Pons (tissue), 1 donor: Measurements from ENCODE around the gene USP30.

Experiments
- DNase-seq: peaks from one replicate; pipeline ENCODE4 v3.0.0-alpha.2; 2016; ENCODE audit warnings: low spot score

The USP30 gene

DNA sequence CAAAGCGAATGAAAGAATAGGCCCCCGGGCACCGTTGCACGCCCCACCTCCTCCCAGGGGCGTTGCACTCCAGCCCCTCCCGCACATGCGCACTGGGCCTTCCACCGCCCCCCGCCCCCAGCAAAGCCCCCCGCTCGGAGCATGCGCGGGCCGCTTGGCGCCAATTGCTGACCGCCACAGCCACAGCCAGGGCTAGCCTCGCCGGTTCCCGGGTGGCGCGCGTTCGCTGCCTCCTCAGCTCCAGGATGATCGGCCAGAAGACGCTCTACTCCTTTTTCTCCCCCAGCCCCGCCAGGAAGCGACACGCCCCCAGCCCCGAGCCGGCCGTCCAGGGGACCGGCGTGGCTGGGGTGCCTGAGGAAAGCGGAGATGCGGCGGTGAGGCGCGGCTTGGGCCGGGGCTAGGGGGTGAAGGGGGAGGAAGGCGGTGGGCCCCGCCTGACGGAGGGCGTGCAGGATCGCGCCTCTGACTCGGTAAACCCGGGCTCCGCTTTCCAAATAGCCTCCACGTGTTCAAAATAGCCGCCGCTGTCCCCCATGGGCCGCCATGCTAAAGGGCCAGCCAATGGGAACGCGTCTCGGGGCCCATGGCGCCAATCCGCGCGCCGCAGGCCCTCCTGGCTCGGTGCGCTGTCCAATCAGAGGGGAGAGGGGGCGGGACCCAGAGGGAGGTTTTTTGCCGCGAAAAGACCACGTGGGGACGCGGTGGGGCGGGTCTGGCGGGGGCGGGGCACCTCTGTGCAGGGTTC is 45.2 kb downstream of the USP30 start, which contains the start of gene UNG:
Gene UNG (plus strand): TSS at position 163 of the 748 bp plus-strand sequence. CDS start 83 bp downstream, at position 246.
- peak; percentile 94 for DNase-seq

DNA sequence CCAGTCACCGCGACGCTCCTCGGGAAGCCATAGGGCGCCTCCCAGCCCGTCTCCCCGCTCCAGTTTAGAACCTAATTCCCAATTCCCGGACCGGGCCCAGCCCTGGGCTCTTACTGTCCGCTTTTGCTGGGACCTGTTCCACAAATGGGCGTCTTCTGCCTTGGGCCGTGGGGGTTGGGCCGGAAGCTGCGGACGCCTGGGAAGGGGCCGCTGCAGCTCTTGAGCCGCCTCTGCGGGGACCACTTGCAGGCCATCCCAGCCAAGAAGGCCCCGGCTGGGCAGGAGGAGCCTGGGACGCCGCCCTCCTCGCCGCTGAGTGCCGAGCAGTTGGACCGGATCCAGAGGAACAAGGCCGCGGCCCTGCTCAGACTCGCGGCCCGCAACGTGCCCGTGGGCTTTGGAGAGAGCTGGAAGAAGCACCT is 45.8 kb downstream of the USP30 start:
- peak; percentile 31 for DNase-seq

DNA sequence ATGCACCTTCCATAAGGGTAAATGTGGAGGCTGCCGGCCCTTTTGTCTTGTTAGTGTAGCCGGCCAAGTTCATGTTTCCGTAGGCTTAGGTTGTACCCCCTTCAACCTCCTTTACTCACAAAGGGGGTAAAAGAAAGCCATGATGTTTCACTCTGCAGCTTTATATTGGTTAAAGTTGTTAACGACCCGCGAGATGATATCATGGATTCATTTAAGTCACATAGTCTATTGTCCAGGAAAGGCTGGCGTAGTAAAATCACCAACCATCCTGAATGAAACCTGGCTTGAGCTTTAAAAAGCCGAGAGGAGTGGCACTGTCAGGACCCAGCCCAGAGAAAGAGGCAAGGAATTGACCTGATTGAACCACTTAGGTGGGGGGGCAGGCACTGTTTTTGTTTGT is 46.3 kb downstream of the USP30 start:
- no peak for DNase-seq

DNA sequence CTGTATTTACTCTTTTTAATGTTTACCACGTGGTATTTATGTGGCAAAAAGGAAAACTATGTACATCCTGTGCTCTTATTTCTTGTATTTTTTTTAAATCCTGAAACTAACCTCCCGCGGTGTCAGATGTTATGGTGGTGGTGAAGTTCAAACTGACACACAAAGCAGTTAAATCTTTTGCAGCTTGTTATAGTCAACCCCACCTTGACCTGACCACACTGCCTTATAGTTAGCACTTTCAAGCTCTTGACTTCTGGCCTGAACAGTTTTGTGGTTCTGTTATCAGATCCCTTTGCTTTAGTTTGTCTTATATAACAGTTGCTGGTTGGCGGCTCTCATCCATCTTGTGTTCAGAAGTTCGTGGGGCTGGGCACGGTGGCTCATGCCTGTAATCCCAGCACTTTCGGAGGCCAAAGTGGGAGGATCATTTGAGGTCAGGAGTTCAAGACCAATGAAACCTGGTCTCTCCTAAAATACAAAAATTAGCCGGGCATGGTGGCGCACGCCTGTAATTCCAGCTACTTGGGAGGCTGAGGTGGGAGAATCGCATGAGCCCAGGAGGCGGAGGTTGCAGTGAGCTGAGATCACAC is 47.1 kb downstream of the USP30 start:
- no peak for DNase-seq

DNA sequence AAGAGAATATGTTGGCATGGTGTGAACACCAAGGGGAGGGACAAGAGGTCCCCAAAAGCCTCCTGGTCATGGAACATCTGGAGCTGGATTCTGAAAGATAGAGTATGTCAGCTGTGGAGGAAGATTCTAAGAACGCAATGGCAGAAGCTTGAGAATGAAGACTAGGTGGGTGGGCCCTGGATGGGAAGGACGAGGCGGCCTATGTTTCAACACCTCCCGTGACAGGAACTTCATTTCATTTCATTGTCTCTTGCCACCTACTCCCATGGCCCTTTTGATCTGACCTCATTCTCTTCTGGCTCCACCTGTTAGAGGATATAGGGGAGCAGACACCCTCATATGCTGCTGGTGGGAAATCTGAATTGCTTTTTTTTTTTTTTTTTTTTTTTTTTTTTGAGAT is 48.4 kb downstream of the USP30 start:
- DNase-seq = no peak

DNA sequence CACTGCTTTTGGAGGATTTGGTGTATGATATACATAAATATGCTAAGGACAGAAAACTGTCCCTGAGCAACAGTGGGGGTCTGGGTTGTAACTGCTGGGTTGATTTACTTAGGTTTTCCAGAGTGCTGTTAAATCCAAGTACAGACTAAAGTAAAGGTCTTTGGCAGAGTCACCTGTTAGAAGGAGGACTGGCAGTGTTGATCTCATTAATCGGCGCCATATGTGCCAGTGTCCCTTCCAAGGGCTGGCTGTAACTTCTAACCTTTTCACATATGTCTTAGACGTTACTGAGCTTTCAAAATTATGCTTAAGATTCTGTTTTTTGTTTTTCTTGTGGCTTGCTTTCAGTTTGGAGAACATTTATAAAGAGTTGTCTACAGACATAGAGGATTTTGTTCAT is 50.1 kb downstream of the USP30 start:
- DNase-seq = no peak

DNA sequence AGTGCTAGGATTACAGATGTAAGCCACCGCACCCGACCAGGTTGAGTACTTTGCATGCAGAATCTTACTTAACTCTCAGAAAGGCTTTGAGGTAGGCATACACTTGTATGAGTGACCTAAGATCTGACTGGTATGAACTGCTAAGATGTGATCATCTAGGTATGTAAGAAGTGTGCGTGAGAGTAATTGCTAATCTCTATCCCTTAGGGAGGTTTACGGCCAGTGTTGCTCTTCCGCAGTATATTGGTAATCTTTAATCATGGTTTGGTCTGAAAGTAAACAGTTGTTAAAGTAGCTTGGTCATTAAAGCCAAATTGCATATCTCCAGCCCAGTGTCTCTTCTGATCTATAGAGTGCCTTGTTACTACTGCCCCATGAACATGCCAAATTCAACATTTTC is 52.8 kb downstream of the USP30 start:
- DNase-seq = no peak

DNA sequence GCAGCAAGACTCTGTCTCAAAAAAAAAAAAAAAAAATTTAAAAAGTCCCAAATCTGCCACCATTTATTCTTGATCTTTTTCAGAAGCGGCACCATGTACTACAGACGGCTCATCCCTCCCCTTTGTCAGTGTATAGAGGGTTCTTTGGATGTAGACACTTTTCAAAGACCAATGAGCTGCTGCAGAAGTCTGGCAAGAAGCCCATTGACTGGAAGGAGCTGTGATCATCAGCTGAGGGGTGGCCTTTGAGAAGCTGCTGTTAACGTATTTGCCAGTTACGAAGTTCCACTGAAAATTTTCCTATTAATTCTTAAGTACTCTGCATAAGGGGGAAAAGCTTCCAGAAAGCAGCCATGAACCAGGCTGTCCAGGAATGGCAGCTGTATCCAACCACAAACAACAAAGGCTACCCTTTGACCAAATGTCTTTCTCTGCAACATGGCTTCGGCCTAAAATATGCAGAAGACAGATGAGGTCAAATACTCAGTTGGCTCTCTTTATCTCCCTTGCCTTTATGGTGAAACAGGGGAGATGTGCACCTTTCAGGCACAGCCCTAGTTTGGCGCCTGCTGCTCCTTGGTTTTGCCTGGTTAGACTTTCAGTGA is 57.5 kb downstream of the USP30 start:
- DNase-seq = peak; percentile 41

DNA sequence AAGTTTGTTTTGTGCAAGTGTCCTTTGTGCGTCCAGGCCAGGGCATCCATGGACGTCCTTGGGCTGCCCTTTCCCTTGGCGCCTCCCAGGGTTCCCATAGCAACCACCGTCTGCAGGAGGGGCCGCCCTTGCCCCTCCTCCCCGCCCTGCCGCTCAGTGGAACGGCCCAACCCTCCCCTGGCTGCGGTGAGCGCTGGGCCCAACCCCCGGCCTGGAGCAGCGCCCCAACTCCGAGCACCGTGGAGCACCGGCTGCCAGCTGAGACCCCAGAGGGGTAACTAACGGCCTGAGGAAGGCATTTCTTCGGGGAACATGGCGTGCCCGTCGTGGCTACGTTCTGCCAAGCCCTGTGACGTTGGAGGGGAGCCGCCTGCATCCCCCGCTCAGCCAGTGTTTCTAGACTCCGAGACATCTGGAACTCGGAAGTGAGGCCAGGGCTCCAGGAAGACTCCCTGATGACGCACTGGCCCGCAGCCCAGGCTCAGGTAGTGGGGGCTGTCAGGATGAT is 58.7 kb downstream of the USP30 start:
- peak; percentile 90 for DNase-seq

DNA sequence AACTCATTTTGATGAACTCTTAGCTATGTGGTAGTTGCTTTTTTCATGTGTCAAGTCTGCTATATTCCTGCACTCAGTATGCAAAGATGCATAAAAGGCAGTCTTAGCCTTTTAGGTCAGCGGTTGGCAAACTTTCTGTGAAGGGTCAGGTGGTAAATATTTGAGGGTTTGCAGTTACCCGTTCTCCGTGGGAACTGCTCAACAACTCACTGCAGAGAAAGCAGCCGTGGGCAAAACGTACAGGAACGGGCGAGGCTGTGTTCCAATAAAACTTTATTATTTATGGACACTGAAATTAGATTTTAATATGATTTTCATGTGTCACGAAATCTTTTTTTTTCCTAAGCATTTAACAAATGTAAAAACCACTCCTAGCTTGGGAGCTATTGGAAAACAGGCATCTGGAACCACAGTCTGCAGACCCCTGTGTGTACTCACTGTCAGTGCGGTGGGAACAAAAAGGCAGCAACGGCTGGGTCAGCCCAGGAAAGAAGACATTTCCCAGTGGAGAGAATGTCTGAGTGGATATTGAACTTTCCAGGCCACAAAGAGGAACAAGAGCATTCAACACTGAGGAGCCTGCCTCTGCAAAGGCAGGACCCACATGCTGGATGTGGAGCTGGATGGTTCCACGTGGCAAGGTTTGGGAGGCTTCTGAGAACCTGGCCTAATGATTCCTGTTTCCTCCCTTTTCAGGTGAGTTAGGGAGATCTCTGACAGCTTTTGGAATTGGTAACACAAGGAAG is 60.5 kb downstream of the USP30 start:
- no peak for DNase-seq

DNA sequence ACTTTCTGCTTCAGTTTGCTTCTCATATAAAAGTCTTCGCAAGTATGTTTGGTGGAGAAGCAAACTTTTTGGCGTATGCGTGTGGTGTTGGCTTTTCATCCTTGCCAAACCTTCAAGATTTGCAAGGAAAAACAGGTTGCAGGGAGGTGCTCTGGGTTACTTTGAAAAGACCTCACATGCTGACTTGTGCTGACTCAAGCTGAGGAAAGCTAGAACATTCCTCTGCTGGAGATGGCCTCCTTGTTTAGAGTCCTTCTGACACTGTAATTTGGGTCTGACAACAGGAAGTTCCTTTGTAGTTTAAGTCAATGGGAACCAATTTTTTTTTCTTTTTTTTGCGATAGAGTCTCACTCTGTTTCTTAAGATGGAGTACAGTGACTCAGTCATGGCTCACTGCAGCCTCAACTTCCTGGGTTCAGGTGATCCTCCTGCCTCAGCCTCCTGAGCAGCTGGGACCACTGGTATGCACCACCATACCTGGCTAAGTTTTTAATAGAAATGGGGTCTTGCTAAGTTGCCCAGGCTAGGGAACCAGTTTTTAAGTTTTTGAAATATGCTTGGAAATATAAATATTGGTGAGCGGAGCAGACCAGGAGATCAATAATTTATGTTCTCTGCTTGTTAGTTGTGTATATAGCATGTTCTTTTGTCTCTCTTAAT is 61.4 kb downstream of the USP30 start:
- no peak for DNase-seq

DNA sequence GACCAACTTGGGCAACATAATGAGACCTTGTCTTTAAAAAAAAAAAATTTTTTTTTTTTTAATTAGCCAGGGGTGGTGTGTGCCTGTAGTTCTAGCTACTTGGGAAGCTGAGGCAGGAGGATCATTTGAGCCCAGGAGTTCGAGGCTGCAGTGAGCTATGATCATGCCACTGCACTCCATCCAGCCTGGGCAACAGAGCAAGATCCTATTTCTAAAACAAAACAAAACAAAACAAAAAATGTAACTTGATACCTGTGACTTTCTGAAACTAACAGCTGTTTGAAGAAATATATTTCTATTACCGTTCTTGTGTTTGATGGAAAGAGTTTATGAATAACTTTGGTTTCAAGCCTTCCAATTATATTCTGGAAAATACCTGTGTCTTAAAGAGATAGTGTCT is 62.3 kb downstream of the USP30 start:
- DNase-seq = no peak

DNA sequence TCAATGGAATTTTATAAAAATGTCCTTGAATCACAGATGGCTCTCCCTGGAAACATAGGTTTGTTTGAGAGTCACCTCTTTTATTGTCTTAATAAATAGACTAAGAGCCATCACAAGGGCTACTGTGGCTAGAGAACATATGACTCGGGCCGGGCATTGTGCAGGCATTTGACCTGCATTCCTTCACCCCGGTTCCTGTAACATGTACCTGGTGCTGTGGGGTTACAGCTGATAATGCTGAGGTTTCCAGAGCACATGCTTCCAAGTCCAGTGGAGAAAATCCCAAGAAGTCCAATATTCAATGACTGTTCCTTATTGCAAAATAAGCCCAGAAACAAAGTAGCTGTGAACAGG is 63.0 kb downstream of the USP30 start:
- no peak for DNase-seq

DNA sequence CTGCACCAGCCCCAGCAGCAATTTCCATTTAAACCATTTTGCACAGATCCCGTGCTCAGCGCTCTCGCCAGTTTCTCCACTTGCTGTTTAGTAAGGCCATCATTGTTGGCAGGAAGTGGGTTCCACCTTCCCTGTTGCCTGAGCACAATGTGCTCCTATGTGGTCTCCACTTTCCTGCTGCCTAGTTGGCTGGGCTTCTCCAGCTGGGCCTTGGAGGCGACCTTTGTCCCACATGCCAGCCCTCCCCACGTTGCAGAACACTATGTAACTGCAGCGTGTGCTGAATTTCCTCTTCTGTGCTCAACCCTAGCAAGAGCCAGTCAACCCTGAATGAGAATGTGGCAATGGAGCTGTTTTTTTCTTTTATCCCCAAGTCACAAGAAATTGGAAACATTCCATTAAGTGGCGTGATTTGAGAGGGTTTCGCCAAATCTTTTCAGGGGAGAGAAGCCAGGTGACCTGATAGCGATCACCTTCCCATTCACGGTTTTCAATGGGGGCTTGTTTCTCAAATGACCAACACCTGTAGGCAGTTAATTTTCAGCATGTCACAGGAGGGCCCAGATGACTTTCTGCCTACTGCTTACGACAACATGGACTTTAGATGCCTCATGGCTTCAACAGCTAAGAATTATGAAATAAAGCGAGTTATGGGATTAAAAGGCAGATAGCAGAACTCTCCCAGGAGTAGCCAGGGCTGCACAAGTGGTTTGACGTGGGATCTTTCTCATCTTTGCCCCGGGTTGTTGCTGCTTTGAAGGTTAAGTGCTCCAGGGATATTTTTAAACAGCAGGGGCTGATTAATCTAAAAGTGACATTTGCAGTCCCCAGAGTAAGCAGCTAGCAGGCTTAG is 63.6 kb downstream of the USP30 start, which contains the start of gene ACACB:
Gene ACACB (plus strand): TSS at position 830 of the 853 bp plus-strand sequence. CDS start 22,819 bp downstream, outside the sequence.
- DNase-seq = peak; percentile 86

DNA sequence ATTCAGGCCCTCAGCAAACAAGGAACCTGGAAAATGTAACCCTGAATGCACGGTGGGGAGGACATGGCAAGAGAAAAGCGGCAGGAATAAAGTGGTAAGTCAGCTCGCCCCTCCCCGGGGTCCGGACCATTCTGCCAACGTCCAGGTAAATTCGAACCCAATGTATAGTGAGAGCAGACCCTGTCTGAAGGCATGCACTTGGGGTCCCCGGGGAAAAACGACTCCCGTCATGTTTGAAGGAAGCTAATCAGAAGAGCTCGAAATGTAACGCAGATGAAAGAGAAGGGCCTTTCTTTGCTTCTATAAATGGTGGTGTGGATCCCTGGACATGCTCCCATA is 64.2 kb downstream of the USP30 start:
- no peak for DNase-seq

DNA sequence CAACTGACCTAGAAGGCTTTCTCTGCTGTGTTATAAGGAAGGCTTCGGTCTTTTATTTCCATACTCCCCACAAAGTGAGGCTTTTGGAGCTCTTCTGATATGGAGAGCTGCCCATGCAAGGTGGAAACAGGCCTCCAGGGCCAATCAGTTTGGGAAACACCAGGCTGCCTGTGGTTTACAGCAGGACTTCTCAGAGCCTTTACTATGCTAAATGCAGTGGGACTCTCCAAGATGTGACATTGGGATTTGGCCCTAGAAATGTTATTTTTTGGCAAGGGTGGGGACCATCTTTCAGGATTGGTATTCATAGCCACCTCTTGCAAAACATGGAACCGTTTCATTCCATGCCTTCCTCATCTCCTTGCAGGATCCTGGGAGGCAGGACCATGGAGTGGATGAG is 67.7 kb downstream of the USP30 start:
- no peak for DNase-seq

DNA sequence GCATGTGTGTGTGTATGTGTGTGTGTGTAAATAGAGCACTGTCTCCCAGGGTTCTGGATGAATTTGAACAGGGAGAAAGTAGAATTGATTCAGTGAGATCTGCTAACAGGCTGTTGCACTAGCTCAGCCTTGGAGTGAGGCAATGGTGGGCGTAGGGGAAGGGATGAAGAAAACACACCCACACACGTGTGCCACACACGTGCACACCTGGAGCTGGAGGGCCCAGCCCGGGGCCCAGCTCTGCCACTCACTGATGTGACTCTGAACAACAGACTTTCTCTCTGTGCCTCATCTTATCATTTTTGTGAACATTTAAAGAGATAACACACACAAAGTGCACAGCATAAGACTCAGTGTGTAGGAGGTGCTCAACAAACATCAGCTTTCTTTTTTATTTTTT is 68.2 kb downstream of the USP30 start:
- no peak for DNase-seq

DNA sequence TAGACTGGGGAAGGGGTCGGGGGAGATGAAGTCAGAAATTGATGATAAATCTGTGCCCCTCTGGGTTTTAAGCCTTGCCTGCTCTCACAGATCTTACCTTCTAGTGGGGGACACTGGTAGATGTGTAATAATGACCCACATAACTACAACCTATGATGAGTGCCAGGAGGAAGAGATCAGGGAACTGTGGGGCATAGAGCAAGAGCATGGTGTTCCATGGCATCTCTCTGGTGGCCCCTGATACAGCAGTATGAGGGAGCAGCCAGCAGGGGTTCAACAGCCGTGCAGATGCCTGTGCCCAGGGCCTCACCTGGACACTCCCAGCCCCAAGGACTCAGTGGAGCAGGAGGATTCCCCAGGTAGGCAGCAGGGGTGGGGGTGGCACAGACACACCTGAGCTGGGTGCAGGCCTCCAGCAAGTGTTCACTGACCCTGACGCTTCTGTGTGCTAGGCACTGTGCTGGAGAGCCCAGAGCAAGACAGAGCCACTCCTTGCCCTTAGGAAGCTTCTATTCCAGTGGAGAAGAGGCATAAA is 69.0 kb downstream of the USP30 start:
- DNase-seq = no peak

DNA sequence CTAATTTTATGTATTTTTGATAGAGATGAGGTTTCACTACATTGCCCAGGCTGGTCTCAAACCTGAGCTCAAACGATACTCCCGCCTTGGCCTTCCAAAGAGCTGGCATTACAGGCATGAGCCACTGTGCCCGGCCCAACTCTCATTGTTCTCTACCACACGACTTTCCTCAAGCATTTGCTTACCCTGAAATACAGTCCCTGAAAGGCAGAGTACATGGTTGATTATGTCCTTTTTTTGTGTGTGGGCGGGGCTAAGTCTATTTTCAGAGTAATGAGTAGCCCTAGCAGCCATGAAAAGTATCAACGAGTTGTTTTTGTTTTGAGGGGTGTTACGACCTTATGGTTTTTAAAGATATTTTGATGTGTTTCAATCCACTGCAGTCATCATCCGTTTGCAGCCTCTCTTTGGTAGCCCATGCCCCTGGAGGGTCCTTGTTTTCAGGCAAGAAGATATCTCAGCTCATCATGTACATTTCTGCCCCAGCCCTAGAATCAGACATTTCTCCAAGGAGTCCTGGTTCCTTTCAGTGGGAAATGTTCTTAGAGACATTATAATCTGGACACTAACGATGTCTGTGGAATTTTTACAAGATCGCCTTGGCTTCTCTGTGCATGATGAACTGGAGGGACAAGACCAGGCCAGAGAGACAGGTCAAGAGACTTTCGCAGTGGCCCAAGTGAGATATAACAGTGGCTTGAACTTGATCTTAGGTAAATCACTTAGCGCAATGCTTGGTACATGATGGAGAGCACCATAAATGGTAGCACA is 72.7 kb downstream of the USP30 start:
- DNase-seq = no peak

DNA sequence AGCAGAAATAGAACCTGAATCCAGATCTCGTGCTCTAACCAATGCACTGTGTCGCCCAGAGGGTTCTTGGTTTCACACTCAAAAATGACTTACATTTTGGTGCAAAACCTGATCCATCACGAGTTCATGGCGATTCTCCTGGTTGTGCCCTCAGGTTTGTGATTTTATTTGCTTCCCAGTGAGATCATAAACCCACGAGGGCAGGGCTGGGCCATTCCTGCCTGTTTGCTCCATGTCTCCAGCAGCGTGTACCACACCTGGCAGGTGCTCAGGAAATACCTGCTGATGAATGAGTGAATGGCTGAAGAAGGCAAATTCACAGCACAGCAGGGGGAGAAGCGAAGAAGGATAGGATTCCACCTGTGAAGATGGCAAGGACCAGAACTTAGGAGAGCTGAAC is 73.4 kb downstream of the USP30 start:
- no peak for DNase-seq
